DND-41 (cell line): ENCODE measurements around the gene TMEM254.

ENCODE experiments used
- ATAC-seq: fragments of 200-7000 bp; cut with Tn5 transposase; 3 replicates; pipeline ENCODE4 v1.9.1; 2021; ENCODE audit warnings: low read depth; ENCODE audit not compliant: insufficient read depth
- DNase-seq: peaks from one replicate; pipeline ENCODE4 v3.0.0-alpha.2; 2020
- H2AFZ ChIP-seq: 2 replicates; pipeline ENCODE4 v1.6.0; 2012; ENCODE audit warnings: low read depth, low read length
- H3K27ac ChIP-seq: 2 replicates; pipeline ENCODE4 v1.5.1; 2012; ENCODE audit warnings: low read length, inconsistent platforms
- H3K27me3 ChIP-seq: fragments of 200-600 bp; sonication (generic); 2 replicates; pipeline ENCODE4 v1.6.0; 2012; ENCODE audit warnings: low read length, mild to moderate bottlenecking, inconsistent platforms; ENCODE audit not compliant: insufficient read depth, poor library complexity
- H3K36me3 ChIP-seq: 2 replicates; pipeline ENCODE4 v1.5.1; 2012; ENCODE audit warnings: low read length, inconsistent platforms; ENCODE audit not compliant: insufficient read depth
- H3K4me1 ChIP-seq: 2 replicates; pipeline ENCODE4 v1.5.1; 2012; ENCODE audit warnings: mild to moderate bottlenecking, low read length; ENCODE audit not compliant: insufficient read depth
- H3K4me2 ChIP-seq: 2 replicates; pipeline ENCODE4 v1.6.0; 2012; ENCODE audit warnings: mild to moderate bottlenecking, moderate library complexity, low read length, inconsistent platforms; ENCODE audit not compliant: insufficient read depth
- H3K4me3 ChIP-seq, 2 experiments: fragments of 200-600 bp in 1 of 2; shearing (Covaris generic) in 1 of 2; 2 replicates each; pipeline ENCODE4 v1.5.1; 2012 to 2016; ENCODE audit warnings: inconsistent platforms in 2 of 2, low read length in 2 of 2, mild to moderate bottlenecking in 2 of 2, low read depth in 1 of 2, moderate library complexity in 1 of 2
- H3K79me2 ChIP-seq: 2 replicates; pipeline ENCODE4 v1.6.0; 2012; ENCODE audit warnings: low read length, inconsistent platforms; ENCODE audit not compliant: insufficient read depth
- H3K9ac ChIP-seq: 2 replicates; pipeline ENCODE4 v1.6.0; 2012; ENCODE audit warnings: low read depth, mild to moderate bottlenecking, inconsistent platforms, low read length, moderate library complexity
- H3K9me3 ChIP-seq: 2 replicates; pipeline ENCODE4 v1.5.1; 2012; ENCODE audit warnings: low read length, moderate library complexity, mild to moderate bottlenecking, inconsistent platforms; ENCODE audit not compliant: insufficient read depth, severe bottlenecking
- H4K20me1 ChIP-seq: 2 replicates; pipeline ENCODE4 v1.6.0; 2012; ENCODE audit warnings: low read length; ENCODE audit not compliant: insufficient read depth
- CTCF ChIP-seq: IDR thresholded peaks from 2 replicates; pipeline ENCODE4 v1.5.1; 2012; ENCODE audit warnings: borderline replicate concordance, low read length, moderate library complexity, mild to moderate bottlenecking; ENCODE audit not compliant: poor library complexity, severe bottlenecking; ENCODE audit errors: extremely low read depth
- EZH2 ChIP-seq: IDR thresholded peaks from 3 replicates; pipeline ENCODE4 v1.6.1; 2012; ENCODE audit warnings: borderline replicate concordance, low read depth, mild to moderate bottlenecking, moderate library complexity, low read length, inconsistent platforms; ENCODE audit not compliant: severe bottlenecking

The TMEM254 gene

GRCh38 chr10:80140251-80140650, 61.8 kb downstream of the TMEM254 start:
- H4K20me1 ChIP-seq = peaks cover 7% of the 10 kb centered on the region
- DNase-seq (no peak), ATAC-seq (no peak)
- no peak overlapping the region for H3K27ac ChIP-seq
- H3K36me3 ChIP-seq = no peaks in the 10 kb centered on the region
- no peaks in the 10 kb centered on the region for H3K79me2 ChIP-seq
- TF ChIP-seq EZH2 (no peak), CTCF (no peak)
- H3K4me2 ChIP-seq = no peak overlapping the region
- no peak overlapping the region for H2AFZ ChIP-seq
- peaks cover 3% of the 10 kb centered on the region; the same call in 1 of the 2 replicates for H3K4me1 ChIP-seq
- no peak overlapping the region for H3K4me3 ChIP-seq
- H3K9ac ChIP-seq = no peak overlapping the region
- H3K27me3 ChIP-seq = peaks cover 13% of the 10 kb centered on the region
- H3K9me3 ChIP-seq = no peaks in the 10 kb centered on the region

GRCh38 chr10:80141696-80142460, 63.4 kb downstream of the TMEM254 start:
- Histone ChIP-seq H3K9me3 (no peaks in the 10 kb centered on the region), H3K36me3 (no peaks in the 10 kb centered on the region), H2AFZ (no peak overlapping the region), H3K27ac (no peak overlapping the region), H3K79me2 (no peaks in the 10 kb centered on the region), H3K9ac (no peak overlapping the region), H3K4me3 (no peak overlapping the region), H4K20me1 (peaks cover 7% of the 10 kb centered on the region), H3K27me3 (peaks cover 13% of the 10 kb centered on the region), H3K4me2 (no peak overlapping the region), H3K4me1 (peaks cover 3% of the 10 kb centered on the region; the same call in 1 of the 2 replicates)
- ATAC-seq (no peak), DNase-seq (no peak)
- TF ChIP-seq EZH2 (no peak), CTCF (no peak)
